Stimulated activated CD4-positive, alpha-beta T cell treated with anti-CD3 and anti-CD28 coated beads, Interleukin-1b, Interleukin-23, amount 100 ng/mL, for 1 hour (primary cell): ENCODE measurements around the gene SLC7A14.

Experiments used
- DNase-seq, 2 donors: peaks; one replicate each; pipeline ENCODE4 v3.0.0-alpha.2; 2020; ENCODE audit warnings: low read depth in 2 of 2

SLC7A14 gene

DNA sequence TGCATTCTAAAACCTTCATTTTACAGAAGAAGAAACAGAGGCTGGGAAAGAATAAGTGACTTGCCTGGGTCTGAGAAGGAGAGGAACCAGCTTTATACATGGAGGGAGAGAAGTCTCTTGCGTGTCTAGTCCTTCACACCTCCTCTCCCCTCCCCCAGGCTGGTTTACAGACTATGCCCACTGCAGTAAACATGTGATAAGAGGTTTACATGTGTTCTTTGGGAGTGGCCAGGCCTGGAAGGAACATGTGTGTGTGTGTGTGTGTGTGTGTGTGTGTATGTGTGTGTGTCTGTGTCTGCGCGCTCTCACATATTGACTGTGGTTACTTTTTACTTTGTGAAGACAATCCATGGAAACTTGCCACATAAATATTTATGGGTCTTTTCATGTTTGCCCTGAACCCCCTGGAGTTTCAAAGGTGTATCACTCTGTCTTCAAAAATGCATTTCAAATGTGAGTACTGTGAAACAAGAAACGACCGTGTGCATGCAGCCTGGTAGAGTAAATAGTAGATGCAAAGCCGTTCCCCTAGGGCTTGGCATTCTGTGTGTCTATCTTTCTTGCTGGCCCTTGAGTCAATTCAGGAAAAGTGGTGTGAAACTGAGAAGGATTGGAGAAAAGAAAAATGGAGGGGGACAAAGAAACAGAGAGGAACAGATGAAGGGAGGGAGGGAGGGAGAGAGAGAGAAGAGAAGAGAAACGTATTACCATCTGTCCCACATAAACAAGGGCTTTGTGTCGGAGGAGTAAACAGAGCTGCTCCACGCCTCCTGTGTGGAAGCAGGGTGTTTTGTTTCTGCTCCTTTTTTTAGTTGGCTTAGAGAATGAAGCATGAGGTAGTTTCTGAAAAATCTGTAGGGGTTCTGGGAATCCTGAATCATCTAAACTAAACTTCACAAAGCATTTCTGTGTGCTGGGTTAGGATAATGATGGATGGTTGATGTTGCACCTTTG, 115.5 kb downstream of the SLC7A14 start:
- DNase-seq = no peak

DNA sequence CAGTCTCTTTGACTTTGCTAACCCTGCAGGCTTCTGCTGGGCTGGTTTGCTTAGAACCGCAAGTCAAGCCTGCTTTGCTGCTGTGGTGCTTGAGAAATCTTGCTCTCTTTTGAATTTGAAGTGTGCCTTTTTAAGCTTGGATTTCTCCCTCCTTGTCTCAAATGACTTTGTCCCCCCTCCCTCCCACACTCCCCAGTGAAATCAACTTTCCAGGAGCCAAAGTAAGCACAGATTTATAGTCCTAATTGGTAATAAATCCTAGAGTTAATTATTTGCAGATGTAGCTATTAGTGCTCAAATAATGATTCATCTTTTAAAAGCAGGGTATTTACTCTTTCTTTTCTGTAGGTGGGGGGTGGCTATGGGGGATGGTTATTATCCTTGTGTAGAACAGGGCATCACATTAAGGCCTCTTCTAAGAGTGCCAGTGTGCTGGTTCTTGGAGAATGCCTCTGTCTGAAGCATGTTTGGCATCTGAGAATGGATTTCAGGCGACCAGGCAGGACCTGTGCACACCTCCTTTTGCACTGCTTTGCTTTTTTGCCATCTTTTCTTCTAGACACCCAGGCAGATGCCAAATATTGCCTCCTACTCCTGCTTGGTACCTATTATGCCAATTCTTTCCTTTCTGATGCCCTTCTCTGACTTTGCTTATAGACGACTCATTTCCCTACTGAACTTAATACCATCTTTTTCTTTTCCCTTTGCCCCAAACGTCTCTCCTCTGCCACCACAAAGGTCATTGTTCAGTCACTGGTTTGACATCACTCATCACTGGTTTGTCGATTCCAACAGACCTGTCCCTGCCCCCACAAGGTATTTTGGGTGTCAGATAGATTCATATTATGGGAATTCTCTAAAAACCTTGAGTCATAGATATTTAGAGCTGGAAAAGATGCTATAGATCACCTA, 116.5 kb downstream of the SLC7A14 start:
- no peak for DNase-seq

DNA sequence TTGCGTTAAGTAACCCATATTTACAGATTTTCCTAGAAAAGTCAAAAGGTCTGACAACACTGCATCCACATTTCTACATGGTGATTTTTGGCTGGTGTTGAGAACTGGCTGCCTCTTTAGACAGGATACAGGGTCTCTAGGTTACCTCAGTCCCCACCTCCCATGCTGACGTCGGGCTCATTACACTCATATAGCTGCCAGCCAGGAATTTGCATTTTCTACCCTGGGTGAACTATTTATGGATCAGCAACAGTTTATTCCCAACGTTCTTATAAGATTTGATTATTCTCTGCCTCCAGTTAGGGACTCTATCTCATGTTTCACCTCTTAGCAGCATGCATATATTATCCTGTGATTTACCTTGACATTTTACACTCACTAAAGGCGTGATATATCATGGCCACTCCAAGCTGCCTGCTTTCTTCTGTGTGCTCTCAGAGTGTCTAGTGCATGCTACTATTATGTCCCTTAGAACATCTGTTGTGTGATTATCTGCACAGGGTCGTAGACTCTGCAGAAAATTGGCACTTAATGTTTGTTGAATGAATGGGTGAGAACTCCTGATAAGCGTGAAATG, 118.2 kb downstream of the SLC7A14 start:
- no peak for DNase-seq

DNA sequence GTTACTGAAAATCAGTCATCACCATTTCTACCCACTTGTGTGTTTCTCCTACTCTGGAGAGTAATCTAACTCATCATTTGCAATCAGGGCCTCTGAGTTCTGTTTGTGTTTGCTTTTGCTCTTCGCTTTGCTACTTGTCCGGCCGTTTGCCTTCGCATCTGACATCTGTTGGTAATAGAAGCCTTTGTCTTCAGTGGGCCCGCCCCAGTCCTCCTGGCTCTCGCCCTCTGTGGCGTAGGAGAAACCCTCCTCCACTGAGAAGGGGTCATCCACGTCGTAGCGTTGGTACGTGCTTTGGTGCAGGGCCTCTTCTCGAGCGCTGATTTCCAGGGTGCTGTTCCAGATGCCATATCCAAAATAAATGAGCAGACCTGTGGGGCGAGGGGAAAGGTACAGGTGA, 118.9 kb downstream of the SLC7A14 start:
- no peak for DNase-seq

DNA sequence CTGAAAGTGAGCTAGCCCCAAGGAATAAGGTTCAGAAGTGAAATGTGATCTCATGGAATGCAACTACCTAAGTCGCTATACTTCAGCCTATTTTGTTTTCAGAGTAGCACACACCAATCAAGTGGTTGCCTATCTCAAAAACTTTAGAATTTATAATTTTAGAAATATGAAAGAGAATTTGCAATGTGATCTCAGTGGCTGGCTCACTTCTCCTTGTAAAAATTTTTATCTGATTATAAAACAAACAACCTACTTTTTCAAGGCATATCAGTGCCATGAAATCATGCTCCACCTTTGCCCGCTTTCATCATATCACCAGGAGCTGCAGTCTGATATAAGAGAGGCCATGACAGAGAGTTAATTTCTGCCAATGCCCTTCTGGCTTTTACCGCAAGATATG, 119.9 kb downstream of the SLC7A14 start:
- DNase-seq = no peak

DNA sequence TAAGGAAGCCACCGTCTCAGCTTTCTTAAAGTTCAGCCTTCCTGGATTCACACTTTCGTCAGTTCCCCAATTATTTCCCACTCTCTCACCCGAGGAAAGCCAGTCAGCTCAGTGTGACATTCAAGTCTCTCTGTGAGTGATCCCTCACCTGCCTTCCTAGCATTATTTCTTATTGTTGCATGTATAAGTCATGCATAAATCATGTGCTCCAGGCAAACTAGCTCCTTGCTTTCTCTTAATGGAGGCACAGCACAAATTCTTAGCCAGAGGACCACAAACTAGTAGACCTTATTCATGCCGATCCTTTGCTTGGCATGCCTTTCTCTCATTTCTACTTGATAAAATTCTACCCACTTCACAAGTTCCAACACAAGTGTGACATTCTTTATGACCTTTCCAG, 122.9 kb downstream of the SLC7A14 start:
- no peak for DNase-seq

DNA sequence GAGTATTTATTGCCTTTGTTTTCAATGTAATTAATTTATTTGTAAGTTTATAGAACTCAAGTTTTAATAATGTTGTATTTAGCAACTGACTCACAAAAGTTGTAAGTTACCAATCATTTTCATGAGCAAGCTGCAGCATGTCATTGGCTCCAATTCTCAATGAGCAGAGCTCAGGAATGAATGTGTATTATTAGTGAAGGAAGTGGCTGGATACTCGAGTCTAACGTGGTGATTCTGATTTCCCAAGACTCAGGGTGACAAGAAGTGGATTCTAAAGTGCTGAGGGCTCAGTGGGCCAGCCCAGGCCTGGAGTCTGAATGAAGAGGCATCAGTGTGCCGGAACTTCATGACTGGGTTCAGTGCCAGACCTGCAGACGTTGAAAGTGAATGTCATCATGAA, 127.6 kb downstream of the SLC7A14 start:
- DNase-seq = no peak

DNA sequence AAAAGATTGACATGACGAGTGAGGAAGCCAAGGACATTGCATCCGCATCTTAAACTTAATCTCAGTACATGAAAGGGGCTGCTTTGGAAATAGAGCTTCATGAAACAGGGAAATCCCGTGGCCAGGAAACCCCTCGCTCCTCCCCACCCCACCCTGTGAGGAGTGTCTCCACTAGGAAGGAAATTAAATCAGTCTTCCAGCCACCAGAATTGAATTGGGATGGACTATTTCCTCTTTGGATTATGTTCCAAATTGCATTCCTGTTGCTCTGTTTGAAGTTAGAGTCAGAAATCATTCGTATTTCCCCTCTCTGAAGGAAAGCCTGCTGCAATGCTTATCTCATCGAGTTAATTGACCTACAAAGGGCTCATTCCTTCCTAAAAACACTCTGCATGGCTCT, 131.4 kb downstream of the SLC7A14 start:
- DNase-seq = no peak

DNA sequence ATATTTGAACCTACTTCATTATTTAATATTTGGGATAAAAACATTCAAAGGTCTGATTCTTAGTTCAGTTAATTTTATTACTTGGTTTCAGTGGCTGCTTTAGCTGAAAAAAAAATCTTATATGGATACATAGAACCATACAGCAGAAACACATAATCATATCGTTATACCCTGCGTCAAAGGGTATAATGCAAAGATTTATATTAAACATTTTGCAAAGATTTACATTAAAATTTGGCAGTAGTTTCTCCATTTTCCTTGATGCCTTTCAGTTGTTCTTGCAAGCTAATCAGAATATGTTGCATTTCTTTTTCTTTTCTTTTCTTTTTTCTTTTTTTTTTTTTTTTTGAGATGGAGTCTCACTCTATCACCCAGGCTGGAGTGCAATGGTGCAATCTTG, 135.8 kb downstream of the SLC7A14 start:
- DNase-seq = no peak

DNA sequence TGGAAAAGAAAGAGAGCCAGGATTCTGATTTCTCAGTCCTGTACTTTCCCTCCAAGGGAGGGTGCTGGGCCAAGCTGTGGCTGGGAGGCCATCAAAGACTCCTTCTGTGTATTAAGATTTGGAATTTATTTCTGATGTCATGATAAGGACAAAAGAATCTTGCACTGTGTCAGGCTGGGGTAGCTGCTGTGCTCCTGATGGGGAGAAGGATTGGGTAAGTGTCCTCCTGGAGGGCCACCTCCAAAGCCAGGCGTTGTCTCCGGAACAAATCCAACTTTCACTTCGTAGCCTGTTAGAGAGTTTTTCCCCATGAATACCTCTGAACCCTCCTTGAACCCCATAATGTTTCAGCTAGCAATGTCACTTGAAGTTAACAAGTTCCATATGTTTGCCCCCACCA, 137.3 kb downstream of the SLC7A14 start:
- DNase-seq = no peak

DNA sequence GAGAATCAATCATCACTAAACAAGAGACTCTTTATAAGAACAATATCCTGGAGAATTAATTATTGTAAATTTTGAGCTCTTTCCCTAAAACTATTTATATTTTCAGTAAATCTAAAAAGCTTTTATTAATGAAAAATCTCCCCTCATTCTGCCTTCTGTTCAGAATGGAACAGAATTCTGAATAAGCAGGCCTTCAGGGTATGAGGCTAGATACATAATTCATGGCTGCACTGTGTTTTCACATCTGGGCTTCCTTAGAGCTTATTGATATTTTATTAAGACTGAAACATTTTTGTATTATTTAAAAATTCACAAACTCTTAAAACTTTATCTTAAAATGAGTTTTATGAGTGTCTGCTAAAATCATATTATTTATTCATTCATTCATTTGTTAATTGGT, 142.4 kb downstream of the SLC7A14 start:
- no peak for DNase-seq

DNA sequence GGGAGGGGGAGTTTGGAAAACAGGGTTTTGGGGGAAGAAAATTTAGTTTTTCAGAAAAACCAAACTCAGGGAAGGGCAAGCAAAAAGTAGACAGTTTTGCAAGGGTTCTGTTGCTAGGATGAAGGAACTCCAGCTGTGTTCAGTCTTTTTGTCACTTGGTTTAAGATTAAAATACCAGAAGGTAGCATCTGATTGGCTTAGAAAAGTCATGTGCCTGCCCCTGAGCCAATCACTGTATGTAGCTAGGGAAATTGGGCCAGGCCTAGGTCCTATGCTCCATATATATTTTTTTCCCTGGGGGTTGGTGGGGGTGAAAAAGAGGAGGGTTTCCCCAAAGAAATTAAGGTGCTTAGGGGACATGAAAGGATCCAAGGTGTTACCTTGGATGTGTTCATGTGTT, 142.9 kb downstream of the SLC7A14 start:
- no peak for DNase-seq

DNA sequence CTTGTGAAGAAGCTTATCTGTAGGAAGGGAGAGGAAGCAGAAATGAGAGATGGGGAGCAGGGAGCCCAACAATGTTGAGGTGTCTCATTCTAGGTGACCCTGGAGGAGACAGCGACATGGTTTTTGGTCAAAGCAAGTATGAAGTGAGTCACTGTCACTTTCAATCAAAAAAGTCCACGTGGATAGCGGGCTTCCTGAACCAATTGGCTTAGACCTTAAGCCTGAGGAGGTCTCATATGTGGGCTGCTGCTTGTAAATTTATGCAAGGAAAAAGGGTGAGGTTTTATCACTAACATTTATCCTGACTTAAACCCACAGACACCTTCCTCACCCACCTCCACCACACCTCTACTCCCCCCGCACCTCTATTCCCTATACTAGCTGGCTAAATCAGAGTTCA, 144.5 kb downstream of the SLC7A14 start:
- DNase-seq = no peak

DNA sequence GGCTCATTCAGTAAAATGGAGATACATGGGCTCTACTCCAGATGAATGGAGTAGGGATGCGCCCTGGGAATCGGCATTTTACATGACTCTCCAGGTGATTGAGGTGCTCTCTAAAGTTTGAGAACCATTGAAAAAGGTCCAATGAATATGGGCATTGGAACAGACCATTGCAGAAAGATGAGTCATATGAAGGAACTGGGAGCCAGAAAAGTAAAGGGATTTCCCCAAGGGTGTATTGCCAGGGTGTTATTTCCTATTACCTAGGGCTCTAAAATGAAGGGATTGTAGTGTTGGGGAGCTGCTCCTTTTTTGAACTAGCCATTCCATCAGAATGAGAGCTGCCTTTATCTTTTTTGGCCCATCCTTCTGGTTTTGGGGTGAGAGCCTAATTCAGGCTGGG, 145.5 kb downstream of the SLC7A14 start:
- no peak for DNase-seq

DNA sequence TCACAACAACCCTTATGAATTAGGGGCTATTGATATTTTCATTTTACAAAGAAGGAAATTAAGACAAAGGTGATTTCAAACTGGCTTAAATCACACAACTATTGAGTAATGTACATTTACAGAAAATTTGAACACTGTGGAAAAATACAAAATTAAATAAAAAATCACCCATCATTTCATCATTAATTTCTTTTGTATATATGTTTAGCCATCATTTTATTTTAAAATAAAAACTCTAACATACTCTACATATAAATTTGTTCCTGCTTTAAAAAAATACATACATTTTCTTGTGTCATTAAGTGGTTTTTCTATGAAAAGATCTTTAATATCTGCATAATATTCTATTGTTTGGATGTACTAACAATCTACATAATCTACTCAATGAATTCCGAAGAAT, 147.0 kb downstream of the SLC7A14 start:
- no peak for DNase-seq

DNA sequence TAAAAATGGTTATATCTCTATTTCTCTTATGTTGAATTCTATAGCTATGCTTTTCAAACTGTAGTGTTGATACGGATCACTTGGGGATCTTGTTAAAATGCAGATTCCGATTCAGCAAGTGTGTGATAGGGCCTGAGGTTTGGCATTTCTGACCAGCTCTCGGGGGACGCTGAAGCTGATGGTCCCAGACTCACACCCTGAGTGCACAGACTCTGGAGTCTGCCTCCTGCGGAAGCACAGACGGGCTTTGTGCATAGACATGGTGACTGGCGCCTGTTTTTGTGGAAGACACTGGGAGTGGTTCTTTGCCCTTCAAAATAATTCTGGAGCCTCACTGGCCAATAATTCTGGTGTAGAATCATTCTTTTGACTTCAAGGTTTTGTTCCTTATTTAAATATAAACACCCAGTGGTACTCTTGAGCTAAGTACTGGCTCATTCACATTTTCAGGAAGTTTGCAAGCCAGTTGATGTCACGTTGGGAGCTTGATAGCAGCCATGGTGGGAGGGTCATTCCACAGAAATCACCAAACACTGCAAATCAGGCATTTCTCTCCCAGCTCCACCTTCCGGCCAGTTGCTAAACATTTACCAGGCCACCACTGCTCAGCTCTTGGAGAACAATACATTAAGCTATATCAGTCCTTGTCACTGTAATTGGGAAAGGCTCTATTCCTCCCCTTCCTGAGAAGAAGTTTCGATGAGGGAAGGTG, 148.0 kb downstream of the SLC7A14 start:
- DNase-seq = no peak

DNA sequence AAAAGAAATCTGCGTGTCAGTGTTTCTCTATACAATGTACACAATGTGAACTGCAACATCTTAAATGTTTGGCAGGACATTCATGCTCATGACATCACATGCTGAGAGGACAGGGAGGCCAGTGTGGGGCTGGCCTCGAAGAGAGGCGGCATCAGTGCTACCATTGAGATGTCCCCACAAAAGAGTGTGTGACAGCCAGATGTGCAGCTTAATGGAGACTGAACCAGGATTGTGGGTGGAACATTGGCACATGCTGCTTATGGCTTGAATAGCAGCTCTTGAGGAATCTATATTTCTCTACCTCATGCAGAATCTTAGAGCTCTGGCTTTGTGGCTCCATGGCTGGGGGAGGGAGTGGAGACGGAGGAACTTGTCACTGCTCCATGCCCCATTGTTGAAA, 148.7 kb downstream of the SLC7A14 start:
- DNase-seq = no peak

DNA sequence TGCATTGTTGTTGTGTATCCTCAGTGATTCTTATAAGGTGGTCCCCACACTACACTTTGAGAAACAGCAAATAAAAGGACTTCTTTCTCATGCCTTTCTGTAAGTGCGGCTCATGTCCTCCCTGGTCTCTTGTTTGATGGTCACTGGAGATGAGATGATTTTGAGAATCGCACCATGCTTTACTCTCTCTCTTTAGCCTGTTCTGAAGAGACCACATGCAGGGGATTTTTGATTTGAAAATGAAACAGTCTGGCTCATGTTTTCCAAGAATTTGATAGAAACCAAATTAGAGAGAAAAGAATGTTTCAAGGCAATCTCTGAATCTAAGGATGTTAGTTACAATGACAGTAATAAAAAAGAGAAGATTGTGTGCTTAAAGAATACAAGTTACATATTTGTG, 149.2 kb downstream of the SLC7A14 start:
- no peak for DNase-seq

DNA sequence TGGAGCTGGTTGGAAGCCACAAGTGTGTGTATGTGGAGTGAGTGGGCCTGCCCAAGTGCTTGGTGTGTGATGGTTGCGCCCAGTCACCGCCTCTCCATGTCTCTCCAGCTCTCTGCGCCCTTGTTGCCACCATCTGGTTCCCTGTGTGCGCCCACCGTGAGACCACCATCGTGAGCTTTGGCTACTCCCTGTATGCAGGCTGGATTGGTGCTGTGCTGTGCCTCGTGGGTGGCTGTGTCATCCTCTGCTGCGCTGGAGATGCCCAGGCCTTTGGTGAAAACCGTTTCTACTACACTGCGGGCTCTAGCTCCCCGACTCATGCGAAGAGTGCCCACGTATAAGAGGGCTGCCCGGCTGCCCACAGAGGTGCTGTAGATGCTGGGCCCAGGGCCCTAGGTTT, 153.5 kb downstream of the SLC7A14 start:
- DNase-seq = no peak

DNA sequence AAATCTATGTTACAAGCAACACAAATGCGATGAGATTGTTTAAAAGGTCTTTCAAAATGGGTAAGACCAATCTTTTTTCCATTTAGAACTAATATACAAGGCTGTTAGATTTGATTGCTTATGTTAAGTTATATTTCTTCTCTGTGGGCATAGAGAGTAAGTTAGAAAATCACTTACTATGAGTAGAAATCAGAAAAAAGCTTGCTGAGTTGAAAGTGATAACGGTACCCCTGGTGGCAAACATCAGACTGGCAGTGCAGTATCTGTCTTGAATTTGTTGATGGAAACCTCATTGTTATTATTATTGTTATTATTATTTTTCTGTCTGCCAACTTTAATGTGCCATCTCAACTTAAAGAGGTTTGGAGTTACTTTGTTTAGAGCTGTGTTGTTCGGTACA, 154.8 kb downstream of the SLC7A14 start:
- no peak for DNase-seq

DNA sequence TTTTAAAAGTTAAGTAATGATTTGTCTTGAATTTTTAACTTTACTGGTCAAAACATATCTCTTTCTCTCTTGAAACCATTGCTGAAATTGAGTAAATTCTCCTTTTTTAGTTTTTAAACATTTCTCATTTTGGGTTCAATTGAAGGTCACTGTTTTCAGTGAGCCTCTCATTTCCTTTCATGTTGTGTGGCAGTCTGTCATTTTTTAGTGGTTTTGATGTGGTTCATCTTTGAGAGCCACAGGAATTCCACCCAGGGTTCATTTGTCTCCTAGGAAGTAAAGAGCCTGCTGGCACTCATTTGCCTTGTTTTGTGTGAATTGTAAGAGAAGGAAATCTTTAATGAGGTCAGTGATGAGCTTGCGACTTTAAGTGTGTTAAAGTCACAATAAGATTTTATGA, 156.8 kb downstream of the SLC7A14 start:
- no peak for DNase-seq

DNA sequence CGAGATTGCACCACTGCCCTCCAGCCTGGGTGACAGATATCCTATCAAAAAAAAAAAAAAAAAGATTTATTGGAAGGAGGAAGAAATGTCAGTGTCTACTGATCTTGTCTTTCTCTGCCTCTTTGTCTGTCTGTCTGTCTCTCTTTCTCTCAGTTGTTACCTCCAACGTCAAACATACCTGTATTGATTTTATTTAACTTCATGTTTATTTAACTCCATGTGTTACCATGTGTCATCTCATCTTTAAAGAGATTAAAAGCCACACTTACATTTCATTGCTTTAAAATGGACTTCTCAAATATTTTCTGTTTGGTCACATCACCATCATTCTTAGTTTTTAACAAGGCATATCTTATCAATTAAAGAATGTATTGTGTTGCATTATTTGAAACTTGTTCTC, 157.8 kb downstream of the SLC7A14 start:
- DNase-seq = no peak
